Gastrocnemius medialis (tissue), 4 donors: Measurements from ENCODE around the gene SMG6. TPM values are rescaled to one million over a fixed set of nuclear protein-coding genes. Genes with fewer than 3 reads are reported as not detected.
A peak's percentile ranks its signal among the peaks of the same experiment; 100 is the strongest.

Source experiments
- ATAC-seq, 2 donors: fragments of 150-250 bp; one replicate each; pipeline ENCODE4 v1.9.1; 2016
- DNase-seq, 2 donors: peaks; one replicate each; pipeline ENCODE4 v3.0.0-alpha.2; 2019
- H3K27ac ChIP-seq, 4 donors: fragments of 200-600 bp; sonication (generic); 1 replicate in 1 of 4; 2 replicates in 3 of 4; pipeline ENCODE4 v1.5.1; 2016 to 2018; ENCODE audit warnings: mild to moderate bottlenecking in 2 of 4, moderate library complexity in 1 of 4
- H3K27me3 ChIP-seq, 3 donors: fragments of 200-600 bp; sonication (generic) in 2 of 3; 1 replicate in 1 of 3; 2 replicates in 2 of 3; pipeline versions ENCODE4 v1.5.1 to v1.6.0; 2016 to 2019; ENCODE audit warnings: mild to moderate bottlenecking in 1 of 3, moderate library complexity in 1 of 3
- H3K36me3 ChIP-seq, 2 donors: fragments of 200-600 bp; sonication (generic) in 1 of 2; one replicate each; pipeline ENCODE4 v1.5.1; 2017 to 2018
- H3K4me1 ChIP-seq, 2 donors: fragments of 200-600 bp; sonication (generic) in 1 of 2; one replicate each; pipeline ENCODE4 v1.5.1; 2016 to 2017; ENCODE audit warnings: mild to moderate bottlenecking in 2 of 2
- H3K4me3 ChIP-seq, 4 donors: fragments of 200-600 bp; sonication (generic) in 3 of 4; 1 replicate in 1 of 4; 2 replicates in 3 of 4; pipeline ENCODE4 v1.5.1; 2016 to 2019; ENCODE audit warnings: mild to moderate bottlenecking in 2 of 4
- H3K9me3 ChIP-seq, 3 donors: fragments of 200-600 bp; sonication (generic) in 2 of 3; 1 replicate in 1 of 3; 2 replicates in 2 of 3; pipeline ENCODE4 v1.5.1; 2016 to 2019
- CTCF ChIP-seq, 5 experiments: fragments of 450-650 bp in 3 of 5; fragments of 200-600 bp in 2 of 5; sonication (generic) in 2 of 5; IDR thresholded peaks in 4 of 5; conservative IDR thresholded peaks in 1 of 5; 1 replicate in 4 of 5; 2 replicates in 1 of 5; pipeline ENCODE4 v1.5.1; 2016 to 2019; ENCODE audit warnings: antibody characterized with exemption in 5 of 5, mild to moderate bottlenecking in 3 of 5, moderate library complexity in 3 of 5
- POLR2A ChIP-seq, 2 donors: fragments of 450-650 bp; IDR thresholded peaks; one replicate each; pipeline ENCODE4 v1.6.1; 2017; ENCODE audit warnings: antibody characterized with exemption in 2 of 2, mild to moderate bottlenecking in 2 of 2, moderate library complexity in 2 of 2
- in situ Hi-C, 4 donors: fragments of 200-750 bp; cut with MboI; loops; one replicate each; pipeline versions ENCODE4 v1.15.0 to v1.8.0; 2017; ENCODE audit warnings: low sequenced_read_pairs in 4 of 4
- intact Hi-C: fragments of 100-400 bp; cut with DNase I; formaldehyde crosslinking; loops from one replicate; pipeline ENCODE4 v1.15.1; 2023; ENCODE audit warnings: low total_unique reads
- total RNA-seq, 4 donors: library from RNA; depleted of rRNA; stranded (reverse); fragments of >200 nt; gene quantifications; one replicate each; pipeline versions ENCODE4 v1.1.0 to v1.2.3, GENCODE V29; 2016

SMG6 gene
- total RNA-seq, 4 donors from 2014 or later = 20.5 to 27.8 (median 23.0) TPM

- no peak for DNase-seq
- peaks cover 0 to 25% of the 10 kb centered on the region in 2 donors for H3K36me3 ChIP-seq
- H3K4me1 ChIP-seq = peaks cover 46 to 48% of the 10 kb centered on the region in 2 donors
- no peak overlapping the region for H3K4me3 ChIP-seq
- TF ChIP-seq CTCF (IDR thresholded peaks at IDR 0.05 in 4 of 5, conservative IDR thresholded peaks at IDR 0.05 in 1 of 5) (no peak), POLR2A (IDR thresholded peaks at IDR 0.05) (no peak)
- intact Hi-C loops (no loop called here), in situ Hi-C loops (loop anchor here in 2 of 4 donors (5.0 to 10.0 kb wide), 2 partner anchors 176 to 179 kb away; no protein-coding TSS in a partner anchor)
- peak overlapping the region; percentile 68 to 82 (median 74) for H3K27ac ChIP-seq
- ATAC-seq = no peak
- H3K27me3 ChIP-seq = no peaks in the 10 kb centered on the region
- no peaks in the 10 kb centered on the region for H3K9me3 ChIP-seq
These were observed 237.6 kb downstream of the SMG6 start for GRCh38 chr17:2065949-2066400.

GRCh38 chr17:2064980-2065785 is 238.4 kb downstream of the SMG6 start:
- peaks cover 40 to 41% of the 10 kb centered on the region in 2 donors for H3K4me1 ChIP-seq
- no peak overlapping the region for H3K4me3 ChIP-seq
- peaks cover 0 to 25% of the 10 kb centered on the region in 2 donors for H3K36me3 ChIP-seq
- DNase-seq = no peak
- intact Hi-C loops (no loop called here), in situ Hi-C loops (loop anchor here in 3 of 4 donors (5.0 to 10.0 kb wide), 3 partner anchors 177 to 182 kb away; no protein-coding TSS in a partner anchor)
- no peaks in the 10 kb centered on the region for H3K27me3 ChIP-seq
- no peaks in the 10 kb centered on the region for H3K9me3 ChIP-seq
- ATAC-seq = no peak
- H3K27ac ChIP-seq = peak overlapping the region; percentile 68 to 82 (median 74)
- peak in 1 of 5 experiments; percentile 17 for TF ChIP-seq CTCF (IDR thresholded peaks at IDR 0.05 in 4 of 5, conservative IDR thresholded peaks at IDR 0.05 in 1 of 5)
- no peak for TF ChIP-seq POLR2A (IDR thresholded peaks at IDR 0.05)

- Histone ChIP-seq H3K36me3 (peaks cover 0 to 25% of the 10 kb centered on the region in 2 donors), H3K27ac (peak overlapping the region; percentile 68 to 82 (median 74)), H3K4me3 (no peak overlapping the region), H3K4me1 (peaks cover 38 to 43% of the 10 kb centered on the region in 2 donors), H3K27me3 (no peaks in the 10 kb centered on the region), H3K9me3 (no peaks in the 10 kb centered on the region)
- DNase-seq = no peak
- in situ Hi-C loops (loop anchor here in 2 of 4 donors (5.0 to 10.0 kb wide), 2 partner anchors 180 to 183 kb away; no protein-coding TSS in a partner anchor), intact Hi-C loops (no loop called here)
- TF ChIP-seq CTCF (IDR thresholded peaks at IDR 0.05 in 4 of 5, conservative IDR thresholded peaks at IDR 0.05 in 1 of 5) (no peak), POLR2A (IDR thresholded peaks at IDR 0.05) (no peak)
- ATAC-seq = peak in 1 of 2 donors; percentile 14
These were observed 239.0 kb downstream of the SMG6 start for GRCh38 chr17:2064520-2064971.

- no peak for ATAC-seq
- in situ Hi-C loops = loop anchor here in 2 of 4 donors (5.0 to 10.0 kb wide), 2 partner anchors 181 to 183 kb away; no protein-coding TSS in a partner anchor
- Histone ChIP-seq H3K9me3 (no peaks in the 10 kb centered on the region), H3K27me3 (no peaks in the 10 kb centered on the region), H3K4me1 (peaks cover 42 to 43% of the 10 kb centered on the region in 2 donors), H3K36me3 (peaks cover 0 to 25% of the 10 kb centered on the region in 2 donors), H3K27ac (peak overlapping the region; percentile 68 to 82 (median 74)), H3K4me3 (no peak overlapping the region)
- TF ChIP-seq CTCF (IDR thresholded peaks at IDR 0.05 in 4 of 5, conservative IDR thresholded peaks at IDR 0.05 in 1 of 5) (no peak), POLR2A (IDR thresholded peaks at IDR 0.05) (no peak)
- DNase-seq = no peak
- intact Hi-C loops = no loop called here
These were observed 239.5 kb downstream of the SMG6 start for GRCh38 chr17:2064147-2064489.
